GM19025 (cell line): Measurements from ENCODE around the gene MTFMT.

Source experiments
- ATAC-seq: cut with Tn5 transposase; IDR thresholded peaks from one replicate; pipeline ENCODE4 v1.9.1; 2021; ENCODE audit warnings: mild to moderate bottlenecking, low read depth, moderate library complexity; ENCODE audit not compliant: unreplicated experiment

Gene MTFMT

DNA sequence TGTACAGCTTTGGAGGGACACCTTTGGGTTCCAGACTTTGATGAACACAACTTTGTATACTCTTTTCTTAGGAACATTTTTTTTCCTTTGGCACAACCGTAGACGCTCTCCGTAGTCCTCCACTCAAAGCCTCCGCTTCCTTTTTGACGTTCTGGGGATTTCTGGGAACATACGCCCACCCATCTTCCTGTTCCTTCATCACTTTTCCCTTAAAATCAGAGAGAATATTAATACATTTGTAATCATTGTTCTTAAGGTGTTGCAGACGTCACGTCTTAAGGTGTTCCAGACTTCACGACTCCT is 39.3 kb downstream of the MTFMT start:
- ATAC-seq, result no peak

DNA sequence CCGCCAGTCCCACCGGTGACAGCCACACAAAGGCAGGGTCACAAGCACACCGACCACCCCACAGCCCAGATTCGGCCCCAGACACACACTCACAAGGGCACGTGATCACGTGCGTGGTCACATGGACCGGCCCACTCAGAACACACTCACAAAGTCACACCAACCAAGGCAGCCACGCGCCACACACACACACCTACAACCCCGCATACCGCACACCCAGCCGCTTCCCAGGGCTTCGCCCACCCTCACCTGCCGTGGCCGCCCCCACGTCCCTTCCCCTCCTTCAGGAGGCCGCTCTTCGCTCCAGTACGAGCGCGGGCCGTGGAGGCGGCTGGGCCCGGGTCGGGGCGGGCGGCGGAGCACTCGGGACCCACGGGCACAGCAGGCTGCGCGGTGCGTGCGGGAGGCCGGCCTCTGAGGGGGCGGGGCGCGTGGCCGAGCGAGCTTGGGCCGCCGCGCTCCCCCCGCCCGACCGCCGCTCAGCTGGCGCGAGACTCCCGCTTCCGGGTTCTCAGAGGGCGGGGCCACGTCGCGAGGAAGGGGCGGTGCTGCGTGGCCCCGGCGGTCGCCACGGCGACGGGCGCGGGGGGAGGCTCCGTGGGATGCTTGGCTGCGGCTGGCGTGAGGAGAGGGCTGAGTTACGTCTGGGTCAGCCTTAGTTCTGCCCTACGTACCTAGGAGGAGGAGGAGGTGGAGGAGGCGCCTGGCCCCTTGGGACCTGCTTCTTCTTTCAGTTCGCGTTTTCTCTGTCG is 39.8 kb downstream of the MTFMT start, which contains the start of gene SPG21:
TSS of gene SPG21 (minus strand) at position 499 of the 752 bp plus-strand sequence. CDS start 6,345 bp downstream, outside the sequence.
- ATAC-seq, result peak; percentile 94

DNA sequence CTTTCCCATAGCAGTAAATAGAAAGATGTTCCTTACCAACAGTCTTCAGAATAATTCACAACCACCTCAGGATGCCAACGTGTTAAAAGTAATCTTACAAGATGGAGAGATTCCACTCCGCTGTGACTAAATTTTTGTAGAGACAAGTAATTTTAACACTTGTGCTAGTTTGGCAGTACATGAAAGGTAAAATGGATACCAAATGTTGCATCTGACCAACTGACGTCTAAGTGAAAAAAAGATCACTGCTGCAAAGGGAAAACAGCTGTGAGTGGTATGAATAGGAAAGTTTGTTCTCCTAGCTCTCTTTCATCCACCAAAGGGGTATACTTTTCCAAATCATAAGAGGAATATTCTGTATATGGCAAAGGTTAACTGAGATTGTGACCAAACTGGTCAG is 42.3 kb downstream of the MTFMT start:
- no peak for ATAC-seq

GRCh38 chr15:64985366-64986033 is 43.9 kb downstream of the MTFMT start:
- ATAC-seq, result no peak

- no peak for ATAC-seq
These were observed 47.0 kb downstream of the MTFMT start for GRCh38 chr15:64982472-64982871.

DNA sequence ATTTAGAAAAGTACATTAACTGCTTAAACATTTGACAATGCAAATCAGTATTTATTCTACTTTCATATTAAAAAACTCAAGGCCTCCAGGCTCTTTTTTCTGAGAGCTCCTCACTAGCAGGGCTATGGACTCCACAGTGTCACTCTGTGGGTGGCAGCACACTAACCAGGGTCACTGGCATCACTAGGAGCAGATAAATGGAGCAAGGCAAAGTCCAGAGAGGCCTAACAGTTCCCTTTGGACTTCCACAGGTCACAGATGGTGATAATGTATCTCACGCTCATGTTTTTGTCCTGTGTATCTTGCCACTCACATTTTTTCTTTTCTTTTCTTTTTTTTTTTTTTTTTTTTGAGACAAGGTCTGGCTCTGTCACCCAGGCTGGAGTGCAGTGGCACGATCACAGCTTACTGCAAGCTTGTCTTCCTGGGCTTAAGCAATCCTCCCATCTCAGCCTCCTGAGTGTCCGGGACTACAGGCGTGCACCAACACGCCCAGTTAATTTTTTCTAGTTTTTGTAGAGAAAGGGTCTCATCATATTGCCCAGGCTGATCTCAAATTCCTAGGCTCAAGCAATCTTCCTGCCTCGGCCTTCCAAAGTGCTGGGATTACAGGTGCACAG is 47.5 kb downstream of the MTFMT start:
- no peak for ATAC-seq

DNA sequence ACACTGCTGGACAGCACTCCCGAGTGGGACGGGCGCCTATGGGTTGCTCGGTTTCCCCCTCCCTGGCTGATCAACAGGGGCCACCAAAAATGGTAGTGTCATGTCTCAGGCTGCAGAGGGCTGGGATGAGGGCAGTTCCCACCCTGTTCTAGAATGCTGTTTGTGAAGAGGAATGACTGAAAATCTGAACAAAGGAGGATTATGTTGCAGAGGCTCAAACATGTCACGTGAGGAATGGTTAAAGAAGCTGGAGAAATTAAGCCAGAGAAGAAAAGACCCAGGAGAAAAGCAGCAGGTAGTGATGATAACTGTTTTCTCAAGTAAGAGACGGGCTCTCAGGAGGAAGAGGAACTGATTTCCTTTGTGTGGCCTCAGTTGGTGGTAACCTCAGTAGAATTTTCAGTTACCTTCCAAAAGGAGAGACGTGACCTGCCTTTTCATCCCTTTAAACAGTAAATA is 50.2 kb downstream of the MTFMT start:
- no peak for ATAC-seq

DNA sequence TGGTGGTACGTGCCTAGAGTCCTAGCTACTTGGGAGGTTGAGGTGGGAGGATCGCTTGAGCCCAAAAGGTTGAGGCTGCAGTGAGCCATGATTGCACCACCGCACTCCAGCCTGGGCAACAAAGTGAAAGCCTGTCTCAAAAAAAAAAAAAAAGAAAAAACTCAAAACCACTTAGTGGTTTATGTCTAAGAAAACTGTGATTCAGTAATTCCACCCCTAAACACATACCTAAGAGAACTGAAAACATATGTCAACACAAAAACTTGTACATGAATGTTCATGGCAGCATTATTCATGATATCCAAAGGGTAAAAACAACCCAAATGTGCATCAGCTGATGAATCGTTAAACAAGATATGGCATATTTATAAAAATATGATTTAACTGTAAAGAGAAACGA is 54.0 kb downstream of the MTFMT start:
- ATAC-seq, result no peak

DNA sequence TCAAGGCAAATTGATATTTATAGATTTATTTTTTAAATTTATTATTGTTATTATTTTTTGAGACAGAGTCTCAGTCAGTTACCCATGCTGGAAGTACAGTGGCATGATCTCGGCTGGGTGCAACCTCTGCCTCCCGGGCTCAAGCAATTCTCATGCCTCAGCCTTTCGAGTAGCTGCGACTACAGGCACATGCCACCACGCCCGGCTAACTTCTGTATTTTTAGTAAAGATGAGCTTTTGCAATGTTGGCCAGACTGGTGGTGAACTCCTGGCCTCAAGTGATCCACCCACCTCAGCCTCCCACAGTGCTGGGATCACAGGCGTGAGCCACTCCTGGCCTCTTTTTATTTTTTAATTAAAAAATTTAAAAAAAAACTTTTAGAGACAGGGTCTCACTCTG is 58.7 kb downstream of the MTFMT start:
- ATAC-seq, result no peak

DNA sequence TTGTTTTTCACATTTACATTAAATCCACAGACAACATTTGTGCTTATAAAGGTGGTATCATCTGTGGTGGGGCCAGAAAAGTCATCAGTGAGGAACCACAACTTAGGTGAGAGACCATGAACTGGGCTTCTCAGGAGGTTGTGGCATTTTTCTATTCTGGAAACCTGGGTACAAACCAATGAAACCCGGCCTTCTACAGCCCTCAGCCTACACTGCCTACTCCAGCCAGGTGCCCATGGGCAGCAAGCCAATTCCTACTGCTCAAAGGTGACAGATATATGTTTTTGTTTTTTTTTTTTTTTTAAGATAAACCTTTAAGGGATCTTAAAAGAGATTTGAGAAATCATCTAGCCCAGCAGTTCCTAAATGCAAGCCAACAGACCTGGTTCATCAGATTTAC is 60.0 kb downstream of the MTFMT start:
- ATAC-seq, result no peak

GRCh38 chr15:64961013-64961412 is 68.4 kb downstream of the MTFMT start:
- no peak for ATAC-seq

DNA sequence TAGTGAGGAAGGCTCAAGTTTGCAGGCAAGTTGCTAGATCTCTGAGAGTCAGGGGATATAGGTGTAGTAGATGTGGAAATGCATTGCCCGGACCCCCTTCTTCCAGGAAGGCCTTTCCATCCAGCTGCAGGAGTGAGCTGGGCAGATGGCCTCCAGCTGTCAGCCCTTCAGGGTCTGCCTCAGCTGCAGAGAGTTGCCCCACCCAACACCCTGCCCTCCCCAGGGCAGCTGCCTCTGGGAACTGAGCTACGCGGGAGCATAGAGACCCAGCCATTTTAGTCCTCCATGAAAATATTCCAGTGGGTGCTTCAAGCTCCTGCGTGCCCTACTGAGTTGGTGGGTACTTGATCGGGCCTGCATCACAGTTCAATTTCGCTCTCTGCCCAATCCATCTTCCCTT is 69.3 kb downstream of the MTFMT start:
- no peak for ATAC-seq

DNA sequence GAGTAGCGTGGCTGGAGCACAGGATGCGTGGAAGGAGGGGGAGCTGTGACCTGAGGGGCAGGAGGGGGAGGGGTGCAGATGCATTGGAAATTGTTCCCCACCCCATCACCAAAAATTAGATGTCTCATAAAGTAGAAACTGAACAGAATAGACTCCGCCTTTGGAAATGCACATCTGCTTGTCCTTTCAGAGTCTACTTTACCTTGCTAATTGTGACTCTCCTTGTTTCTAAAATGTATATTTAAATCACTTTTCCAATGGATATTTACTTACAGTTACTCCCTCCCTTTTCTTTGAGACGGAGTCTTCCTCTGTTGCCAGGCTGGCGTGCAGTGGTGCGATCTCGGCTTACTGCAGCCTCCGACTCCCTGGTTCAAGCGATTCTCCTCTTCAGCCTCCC is 70.3 kb downstream of the MTFMT start:
- ATAC-seq, result no peak

DNA sequence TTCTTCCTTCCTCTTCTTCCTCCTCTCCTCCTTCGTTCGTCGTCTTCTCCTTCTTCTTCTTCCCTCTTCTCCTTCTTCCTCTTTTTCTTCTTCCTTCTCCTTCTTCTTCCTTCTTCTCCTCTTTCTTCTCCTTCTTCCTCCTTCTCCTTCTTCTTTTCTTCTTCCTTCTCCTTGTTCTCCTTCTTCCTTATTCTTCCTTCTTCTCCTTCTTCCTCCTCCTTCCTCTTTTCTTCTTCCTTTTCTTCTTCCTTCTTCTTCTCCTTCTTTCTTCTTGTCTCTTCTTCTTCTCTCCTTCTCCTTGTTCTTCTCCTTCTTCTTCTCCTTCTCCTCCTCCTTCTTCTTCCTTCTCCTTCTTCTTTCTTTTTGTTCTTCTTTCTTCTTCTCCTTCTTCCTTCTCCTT is 75.0 kb downstream of the MTFMT start:
- ATAC-seq, result no peak

- no peak for ATAC-seq
These were observed 77.5 kb downstream of the MTFMT start for GRCh38 chr15:64951777-64952418.
